Left kidney (tissue), 2 donors: ENCODE results near the gene PLEKHJ1. TPM values are rescaled to one million over a fixed set of nuclear protein-coding genes. Genes with fewer than 3 reads are reported as not detected.

ENCODE experiments used
- DNase-seq: peaks from one replicate; pipeline ENCODE4 v3.0.0-alpha.2; 2013
- polyA plus RNA-seq: library from polyadenylated mRNA; unstranded; fragments of 120-200 nt; gene quantifications from one replicate; pipeline ENCODE4 v1.2.1, GENCODE V29; 2013; ENCODE audit not compliant: insufficient read length

The PLEKHJ1 gene
- polyA plus RNA-seq, 1 donor, result 56.2 TPM

DNA sequence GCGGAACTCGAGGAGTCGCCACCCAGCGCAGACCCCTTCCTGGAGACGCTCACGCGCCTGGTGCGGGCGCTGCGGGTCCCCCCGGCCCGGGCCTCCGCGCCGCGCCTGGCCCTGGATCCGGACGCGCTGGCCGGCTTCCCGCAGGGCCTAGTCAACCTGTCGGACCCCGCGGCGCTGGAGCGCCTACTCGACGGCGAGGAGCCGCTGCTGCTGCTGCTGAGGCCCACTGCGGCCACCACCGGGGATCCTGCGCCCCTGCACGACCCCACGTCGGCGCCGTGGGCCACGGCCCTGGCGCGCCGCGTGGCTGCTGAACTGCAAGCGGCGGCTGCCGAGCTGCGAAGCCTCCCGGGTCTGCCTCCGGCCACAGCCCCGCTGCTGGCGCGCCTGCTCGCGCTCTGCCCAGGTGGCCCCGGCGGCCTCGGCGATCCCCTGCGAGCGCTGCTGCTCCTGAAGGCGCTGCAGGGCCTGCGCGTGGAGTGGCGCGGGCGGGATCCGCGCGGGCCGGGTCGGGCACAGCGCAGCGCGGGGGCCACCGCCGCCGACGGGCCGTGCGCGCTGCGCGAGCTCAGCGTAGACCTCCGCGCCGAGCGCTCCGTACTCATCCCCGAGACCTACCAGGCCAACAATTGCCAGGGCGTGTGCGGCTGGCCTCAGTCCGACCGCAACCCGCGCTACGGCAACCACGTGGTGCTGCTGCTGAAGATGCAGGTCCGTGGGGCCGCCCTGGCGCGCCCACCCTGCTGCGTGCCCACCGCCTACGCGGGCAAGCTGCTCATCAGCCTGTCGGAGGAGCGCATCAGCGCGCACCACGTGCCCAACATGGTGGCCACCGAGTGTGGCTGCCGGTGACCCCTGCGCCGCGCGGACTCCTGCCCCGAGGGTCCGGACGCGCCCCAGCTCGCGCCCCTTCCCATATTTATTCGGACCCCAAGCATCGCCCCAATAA is 15.3 kb upstream of the PLEKHJ1 start:
- DNase-seq, result no peak

DNA sequence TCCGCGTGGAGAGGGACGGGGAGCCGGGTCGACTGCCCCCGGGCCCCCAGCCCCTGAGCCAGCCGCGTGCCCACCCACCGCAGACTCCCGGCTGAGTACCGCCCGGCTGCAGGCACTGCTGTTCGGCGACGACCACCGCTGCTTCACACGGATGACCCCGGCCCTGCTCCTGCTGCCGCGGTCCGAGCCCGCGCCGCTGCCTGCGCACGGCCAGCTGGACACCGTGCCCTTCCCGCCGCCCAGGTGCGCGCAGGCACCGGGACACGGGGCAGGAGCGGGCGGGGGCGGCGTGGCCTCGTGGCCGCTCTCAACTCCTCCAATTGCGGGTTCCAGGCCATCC is 14.6 kb upstream of the PLEKHJ1 start:
- DNase-seq, result no peak

DNA sequence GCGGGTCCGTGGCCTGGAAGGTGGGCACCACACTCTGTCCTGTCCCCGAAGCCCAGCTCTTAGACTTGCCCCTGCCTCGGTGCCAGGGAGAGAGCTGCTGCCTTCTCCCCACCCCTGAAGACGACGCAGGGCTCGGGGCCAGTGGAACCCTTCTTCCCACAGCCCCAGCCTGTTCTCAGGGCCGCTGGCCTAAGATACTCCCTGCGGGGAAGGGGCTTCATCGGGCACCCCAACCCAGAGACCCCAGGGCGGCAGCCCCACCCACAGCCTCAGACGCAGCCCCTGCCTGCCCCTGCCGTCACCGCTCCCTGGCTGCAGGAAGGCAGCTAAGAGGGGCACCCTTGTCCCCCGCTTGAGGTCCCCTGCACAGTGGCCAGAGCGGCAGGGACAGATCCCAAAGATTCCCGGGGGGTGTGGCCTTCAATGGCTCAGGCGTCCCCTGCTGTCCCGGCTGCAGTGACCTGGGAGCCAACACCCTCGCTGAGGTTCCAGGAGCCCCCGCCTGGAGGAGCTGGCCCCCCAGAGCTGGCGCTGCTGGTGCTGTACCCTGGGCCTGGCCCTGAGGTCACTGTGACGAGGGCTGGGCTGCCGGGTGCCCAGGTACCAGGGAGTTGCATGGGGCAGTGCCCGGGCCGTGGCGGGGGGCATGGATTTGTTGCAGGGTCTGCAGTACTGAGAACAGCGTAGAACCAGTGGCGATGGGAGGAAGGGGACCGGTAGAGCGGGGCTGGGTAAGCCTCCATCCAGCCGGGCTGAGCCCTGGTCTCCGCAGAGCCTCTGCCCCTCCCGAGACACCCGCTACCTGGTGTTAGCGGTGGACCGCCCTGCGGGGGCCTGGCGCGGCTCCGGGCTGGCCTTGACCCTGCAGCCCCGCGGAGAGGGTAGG is 14.0 kb upstream of the PLEKHJ1 start:
- DNase-seq, result no peak

DNA sequence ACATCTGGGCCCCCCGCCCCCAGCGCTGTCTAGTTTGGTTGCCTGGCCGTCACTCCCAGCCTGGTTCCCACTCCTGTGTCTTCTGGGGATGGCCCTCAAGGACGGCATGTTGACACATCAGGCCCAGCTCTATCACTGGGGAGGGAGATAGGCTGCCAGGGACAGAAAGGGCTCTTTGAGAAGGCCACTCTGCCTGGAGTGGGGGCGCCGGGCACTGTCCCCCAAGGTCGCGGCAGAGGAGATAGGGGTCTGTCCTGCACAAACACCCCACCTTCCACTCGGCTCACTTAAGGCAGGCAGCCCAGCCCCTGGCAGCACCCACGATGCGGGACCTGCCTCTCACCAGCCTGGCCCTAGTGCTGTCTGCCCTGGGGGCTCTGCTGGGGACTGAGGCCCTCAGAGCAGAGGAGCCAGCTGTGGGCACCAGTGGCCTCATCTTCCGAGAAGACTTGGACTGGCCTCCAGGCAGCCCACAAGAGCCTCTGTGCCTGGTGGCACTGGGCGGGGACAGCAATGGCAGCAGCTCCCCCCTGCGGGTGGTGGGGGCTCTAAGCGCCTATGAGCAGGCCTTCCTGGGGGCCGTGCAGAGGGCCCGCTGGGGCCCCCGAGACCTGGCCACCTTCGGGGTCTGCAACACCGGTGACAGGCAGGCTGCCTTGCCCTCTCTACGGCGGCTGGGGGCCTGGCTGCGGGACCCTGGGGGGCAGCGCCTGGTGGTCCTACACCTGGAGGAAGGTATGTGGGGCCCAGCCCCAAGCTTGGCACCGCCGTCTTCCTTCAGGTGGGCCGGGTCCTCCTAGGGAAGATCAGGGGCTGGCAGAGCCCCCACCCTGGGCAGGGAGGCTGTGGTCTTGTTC is 13.1 kb upstream of the PLEKHJ1 start, which contains the start of gene AMH:
TSS of gene AMH (plus strand) at position 314 of the 857 bp plus-strand sequence. CDS start at position 324, 10 bp downstream.
- no peak for DNase-seq

DNA sequence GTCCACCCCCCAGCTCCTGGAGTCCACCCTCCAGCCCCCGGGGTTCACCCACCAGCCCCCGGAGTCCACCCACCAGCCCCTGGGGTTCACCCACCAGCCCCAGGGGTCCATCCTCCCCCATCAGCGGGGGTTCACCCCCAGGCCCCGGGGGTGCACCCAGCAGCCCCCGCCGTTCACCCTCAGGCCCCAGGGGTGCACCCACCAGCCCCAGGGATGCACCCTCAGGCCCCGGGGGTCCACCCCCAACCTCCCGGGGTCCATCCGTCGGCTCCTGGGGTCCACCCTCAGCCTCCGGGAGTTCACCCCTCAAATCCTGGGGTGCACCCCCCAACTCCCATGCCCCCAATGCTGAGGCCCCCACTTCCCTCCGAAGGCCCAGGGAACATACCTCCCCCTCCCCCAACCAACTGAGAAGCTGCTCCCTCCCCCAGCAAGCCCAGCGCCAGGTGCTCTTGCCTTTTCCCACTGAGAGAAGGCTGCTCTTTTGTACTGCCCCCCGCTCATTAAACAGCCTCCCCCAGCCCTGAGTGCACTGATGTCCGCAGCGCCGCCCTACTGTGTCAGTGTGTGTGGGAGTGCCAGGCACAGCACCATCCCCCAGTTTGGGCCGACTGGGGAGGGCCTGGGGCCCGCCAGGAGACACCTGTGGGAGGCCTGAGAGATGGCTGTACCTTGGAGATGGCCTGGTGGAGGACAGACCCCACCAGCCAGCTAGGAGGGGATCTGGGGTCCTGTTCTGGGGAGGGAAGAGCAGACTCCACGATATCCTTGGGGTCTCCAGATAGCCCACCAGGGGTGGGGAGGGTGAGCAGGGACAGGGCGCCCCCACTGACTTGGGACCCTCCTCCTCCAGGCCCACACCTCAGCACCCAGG is 12.2 kb upstream of the PLEKHJ1 start:
- no peak for DNase-seq

DNA sequence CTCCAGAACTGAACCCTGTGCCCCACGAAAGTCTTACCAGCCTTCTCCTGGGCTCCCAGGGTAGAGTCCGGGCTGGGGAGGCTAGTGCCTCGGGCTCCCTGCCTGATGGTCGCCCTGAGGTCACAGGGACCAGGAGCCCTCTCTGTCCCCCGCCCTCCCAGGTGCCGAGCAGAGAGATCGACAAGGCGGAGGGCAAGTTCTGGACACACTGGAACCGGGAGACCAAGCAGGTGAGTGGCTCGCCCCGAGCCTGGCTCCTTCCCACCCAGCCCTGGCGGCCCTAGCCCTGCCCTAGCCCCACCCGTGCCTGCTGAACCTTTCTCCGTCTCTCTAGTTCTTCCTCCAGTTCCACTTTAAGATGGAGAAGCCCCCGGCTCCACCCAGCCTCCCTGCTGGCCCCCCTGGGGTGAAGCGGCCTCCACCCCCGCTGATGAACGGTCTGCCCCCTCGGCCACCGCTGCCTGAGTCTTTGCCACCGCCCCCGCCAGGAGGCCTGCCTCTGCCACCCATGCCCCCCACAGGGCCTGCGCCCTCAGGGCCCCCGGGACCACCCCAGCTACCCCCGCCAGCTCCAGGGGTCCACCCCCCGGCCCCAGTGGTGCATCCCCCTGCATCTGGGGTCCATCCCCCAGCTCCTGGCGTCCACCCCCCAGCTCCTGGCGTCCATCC is 11.4 kb upstream of the PLEKHJ1 start:
- no peak for DNase-seq

DNA sequence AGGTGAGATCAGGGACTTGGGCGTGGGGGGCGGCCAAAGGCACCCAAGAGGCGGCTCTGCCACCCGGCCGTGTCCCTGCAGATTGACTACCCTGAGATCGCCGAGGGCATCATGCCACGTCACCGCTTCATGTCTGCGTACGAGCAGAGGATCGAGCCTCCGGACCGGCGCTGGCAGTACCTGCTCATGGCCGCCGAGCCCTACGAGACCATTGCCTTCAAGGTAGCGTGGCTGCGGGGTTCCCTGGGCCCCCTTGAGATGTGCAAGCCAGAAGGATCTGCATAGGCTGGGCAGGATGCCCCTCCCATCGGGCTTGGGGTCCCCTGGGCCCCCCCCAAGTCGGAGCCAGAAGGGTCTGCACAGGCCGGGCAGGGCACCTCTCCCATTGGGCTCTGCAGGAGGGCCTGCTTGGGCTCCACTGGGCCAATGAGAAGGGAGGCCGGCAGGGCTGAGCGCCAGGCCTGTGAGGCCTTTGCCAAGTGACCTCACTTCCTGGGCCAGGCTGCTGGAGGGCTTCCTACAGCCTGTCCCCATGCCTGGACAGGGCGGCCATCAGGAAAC is 10.8 kb upstream of the PLEKHJ1 start:
- no peak for DNase-seq

DNA sequence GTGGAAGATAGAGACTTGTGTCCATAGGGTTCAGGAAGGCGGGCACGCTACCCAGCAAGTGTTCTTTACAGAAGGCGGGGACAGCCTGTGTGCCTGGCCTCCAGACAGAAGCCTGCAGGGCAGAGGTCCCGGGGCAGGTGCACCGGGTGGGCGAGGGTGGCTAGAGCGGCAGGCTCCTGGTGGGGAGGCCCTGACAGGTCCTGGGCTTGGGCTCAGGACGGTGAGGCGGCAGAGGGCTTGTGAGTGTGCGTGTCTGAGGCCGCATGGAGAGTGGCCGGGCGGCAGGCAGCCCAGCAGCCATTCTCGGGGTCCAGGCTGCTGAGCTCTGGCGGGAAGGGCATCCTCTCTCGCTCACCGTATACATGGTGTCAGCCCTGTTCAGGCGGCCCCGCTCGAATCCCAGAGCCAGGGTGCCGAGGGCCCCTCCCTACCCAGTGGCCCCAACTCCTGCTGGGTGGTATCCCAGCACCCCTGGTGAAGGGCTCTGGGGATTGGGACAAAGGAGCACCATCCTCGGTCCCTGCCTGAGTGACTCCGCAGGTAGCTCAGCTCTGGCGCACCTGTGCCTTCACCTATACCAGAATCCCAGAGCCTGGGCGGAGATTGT is 10.0 kb upstream of the PLEKHJ1 start:
- DNase-seq, result no peak

DNA sequence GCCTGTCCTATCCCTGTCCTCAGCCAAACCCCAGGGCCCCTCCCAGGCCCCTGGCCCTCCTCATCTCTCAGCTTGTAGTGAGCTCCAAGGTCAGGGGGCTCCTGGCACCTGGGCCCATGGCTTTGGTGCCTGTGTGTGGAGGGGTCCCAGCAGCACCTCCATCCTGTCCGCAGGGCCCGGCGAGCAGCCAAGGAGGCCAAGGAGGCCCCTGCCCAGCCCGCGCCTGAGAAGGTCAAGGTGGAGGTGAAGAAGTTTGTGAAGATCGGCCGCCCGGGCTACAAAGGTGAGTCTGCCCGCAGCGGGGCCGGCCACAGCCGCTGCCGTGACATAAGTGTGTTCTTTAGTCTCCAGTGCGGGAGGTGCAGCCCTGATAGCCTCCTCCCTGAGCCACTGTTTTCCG is 9.1 kb upstream of the PLEKHJ1 start:
- DNase-seq, result no peak

DNA sequence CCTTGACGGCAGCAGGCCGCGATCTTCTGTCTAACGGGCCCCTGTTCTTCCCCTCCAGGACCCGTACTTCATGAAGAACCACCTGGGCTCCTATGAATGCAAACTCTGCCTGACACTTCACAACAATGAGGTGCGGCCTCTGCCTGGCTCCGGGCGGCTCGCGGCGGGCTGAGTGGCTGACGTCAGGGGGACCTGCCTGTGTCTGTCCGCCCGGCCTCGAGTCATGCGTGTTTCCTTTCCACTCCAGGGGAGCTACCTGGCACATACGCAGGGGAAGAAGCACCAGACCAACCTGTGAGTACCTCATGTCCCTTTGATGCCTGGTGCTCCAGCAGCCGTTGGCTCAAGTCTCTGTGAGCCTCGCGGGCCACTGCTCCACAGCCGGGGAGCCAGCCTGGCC is 8.4 kb upstream of the PLEKHJ1 start:
- no peak for DNase-seq

DNA sequence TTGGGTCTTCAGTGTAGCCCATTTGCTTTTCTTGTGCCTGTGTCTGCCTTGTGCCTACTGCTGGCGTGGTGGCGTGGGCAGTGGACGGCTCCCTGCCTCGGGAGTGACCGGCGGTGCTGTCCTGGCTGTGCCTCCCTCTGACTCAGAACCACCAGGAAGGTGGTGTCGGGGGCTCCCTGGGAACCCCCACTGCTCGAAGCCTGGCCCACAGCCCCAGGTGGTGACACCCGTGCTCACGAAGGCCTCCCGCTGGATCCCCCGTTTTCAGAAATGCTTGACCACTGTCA is 7.9 kb upstream of the PLEKHJ1 start:
- no peak for DNase-seq

DNA sequence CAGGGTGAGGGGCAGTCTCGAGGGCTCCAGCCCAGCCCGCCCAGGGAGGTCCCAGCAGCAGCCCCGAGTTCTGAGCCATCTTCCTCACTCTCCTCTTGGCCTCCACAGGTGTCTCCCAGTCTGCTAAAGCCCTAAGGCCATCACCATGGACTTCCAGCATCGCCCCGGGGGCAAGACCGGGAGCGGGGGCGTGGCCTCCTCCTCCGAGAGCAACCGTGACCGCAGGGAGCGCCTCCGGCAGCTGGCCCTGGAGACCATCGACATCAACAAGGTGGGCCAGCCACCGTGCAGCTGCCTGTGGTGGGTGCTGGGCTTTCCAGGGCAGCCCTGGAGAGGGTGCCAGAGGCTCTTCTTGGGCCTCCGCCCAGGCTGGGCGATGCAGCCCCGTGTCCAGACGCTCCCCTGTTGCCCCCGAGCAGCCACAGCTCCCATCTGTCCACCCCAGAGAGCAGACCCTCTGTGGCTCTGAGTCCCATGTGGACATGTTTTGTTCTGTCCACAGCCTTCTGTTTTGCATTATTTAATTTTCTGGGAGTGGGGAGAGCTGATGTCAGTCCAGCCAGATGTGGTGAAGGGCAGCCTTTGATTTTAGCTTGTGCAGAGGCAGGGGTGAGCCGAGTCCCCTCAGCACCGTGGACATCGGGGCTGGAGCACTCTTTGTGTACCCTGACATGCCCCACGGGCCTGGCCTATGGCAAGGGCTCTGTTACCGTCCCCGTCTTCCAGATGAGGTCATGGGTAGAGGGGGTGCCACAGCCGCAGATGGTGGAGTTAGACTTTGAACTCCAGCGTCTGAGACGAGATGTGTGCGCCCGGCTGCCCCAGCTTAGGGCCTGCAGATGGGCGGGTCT is 7.4 kb upstream of the PLEKHJ1 start:
- no peak for DNase-seq

DNA sequence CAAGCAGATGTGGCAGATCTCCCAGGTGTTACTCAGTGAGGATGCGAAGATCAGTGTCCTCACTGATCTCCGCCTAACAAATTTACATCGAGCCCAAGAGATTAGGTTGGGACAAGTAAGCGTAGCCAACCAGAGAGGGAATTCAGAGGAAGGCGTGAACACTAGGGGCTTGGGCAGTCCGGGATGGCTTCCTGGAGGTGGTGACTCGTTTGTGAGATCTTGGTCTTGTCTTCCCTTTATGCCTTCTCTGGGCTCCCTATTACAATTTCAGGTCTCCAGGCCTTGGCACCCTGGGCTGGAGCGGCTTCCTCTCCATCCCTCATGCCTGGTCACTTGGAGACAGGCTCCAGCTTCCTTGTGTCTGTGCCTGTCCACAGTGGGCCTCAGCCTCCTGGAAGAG is 6.7 kb upstream of the PLEKHJ1 start:
- DNase-seq, result no peak

DNA sequence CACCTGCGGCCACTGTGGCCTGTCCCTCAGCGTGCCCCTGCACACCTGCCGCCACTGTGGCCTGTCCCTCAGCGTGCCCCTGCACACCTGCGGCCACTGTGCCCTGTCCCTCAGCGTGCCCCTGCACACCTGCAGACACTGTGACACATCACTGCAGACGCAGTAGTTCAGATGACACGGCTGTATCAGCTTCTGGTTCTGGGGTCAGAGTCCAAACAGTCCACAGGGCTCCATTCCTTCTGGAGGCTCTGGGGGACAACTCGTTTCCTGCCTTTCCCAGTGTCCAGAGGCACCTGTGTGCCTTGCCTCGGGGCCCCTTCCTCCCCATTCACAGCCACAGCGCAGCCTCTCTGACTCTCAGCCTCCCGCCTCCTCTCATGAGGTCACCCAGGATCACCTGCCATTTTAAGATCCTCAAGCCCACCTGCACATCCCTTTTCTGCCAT is 6.0 kb upstream of the PLEKHJ1 start:
- DNase-seq, result no peak

DNA sequence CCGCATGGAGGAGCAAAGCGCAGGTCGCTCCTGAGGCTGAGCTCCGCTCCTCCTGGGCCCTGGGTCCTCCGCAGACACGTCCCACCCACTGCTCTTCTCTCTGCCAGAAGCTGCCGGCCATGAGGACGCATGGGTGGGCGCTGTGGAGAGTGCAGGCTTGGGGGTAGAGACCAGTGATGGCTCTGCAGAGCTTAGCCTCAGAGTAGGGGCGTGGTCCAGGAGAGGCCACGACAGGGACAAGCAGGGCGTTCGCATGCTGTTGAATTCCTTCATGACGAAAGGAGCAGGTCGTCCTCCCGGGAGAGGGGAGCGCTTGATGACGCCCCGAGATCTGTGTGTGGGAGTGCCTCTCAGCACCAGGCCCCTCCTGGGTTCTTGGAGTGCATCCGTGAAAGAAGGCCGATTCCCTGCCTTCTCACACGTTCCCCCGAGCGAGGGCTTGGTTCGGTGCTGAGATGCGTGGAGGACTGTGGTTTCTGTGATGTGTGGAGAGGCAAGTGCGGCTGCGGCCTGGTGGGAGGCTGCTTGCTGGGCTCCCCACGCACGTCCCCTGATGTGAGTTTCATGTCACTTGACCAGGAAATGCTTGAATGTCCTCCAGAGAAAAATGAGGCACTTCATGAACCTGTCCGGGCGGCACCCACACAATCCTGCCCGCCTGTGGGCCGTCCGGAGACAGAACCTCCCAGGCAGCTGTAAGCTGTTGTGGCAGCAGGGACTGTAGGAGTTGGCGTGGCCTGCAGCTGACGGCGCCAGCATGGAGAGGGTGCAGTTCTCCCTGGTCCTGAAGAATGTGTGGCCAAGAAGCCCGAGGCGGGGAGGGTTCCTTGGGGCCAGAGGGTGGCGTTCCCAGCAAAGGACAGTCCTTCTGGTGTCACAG is 5.0 kb upstream of the PLEKHJ1 start:
- no peak for DNase-seq

DNA sequence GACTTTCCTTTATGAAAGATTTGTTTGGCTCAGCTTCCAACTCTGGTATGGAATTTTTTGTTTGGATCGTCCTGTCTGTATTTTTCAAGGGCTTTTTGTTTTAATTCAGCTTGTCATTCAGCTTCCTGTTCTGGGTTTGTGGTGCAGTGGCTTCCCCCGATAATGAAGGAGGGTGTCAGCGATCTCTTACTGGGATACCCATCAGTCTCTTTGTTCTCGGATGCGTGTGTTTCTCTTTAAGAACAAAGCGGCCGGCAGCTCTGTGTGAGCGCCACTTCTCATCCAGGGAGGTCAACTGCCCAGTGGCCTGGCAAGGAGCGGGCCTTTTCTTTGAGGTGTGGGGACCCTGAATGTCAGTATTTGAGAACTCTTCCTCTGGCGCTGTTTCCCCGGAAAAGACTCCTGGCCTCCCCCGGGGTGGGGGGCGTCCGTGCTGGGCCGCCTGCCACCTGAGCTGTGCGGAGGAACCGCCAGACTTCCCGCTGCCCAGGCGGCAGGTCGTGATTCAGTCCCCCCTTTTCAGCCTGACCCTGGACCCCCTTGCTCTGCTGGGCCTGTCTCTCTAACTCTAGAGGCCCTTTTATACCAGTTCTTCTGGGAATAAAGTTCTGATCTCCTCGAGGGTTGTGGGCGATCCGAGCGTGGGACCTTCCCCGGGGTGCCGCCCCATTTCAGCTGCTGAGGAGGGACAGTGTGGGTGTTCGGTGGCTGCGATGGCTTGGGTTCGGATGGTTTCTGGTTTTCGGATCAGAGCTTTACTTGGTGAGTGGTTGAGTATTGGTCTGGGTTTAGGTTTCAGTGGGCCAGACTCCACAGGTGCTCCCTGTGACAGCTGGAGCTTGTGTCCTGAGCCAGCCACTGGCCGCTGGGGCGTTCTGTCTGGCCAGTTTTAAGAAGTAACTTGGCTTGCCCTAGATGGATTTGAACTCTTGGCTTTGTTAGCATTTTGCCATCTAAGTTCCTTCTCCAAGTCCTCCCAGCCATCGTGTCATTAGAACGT is 3.9 kb upstream of the PLEKHJ1 start:
- DNase-seq, result no peak

DNA sequence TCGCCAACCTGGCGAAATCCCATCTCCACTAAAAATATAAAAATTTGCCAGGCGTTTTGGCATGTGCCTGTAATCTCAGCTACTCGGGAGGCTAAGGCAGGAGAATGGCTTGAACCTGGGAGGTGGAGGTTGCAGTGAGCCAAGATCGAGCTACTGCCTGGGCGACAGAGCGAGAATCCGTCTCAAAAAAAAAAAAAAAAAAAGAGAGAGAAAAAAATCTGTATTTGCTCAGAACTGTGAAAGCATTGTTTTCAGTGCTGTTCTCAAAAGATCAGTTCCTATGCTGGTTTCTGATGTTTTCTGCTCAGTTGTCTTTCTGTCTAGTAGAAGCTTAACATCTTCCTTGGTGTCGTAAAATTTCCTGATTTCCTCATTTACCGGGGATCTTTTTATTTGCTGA is 3.0 kb upstream of the PLEKHJ1 start:
- no peak for DNase-seq
